Osteoblast (primary cell): Measurements from ENCODE around the gene DLGAP5. TPM values are rescaled to one million over a fixed set of nuclear protein-coding genes. Genes with fewer than 3 reads are reported as not detected.

Experiments used
- DNase-seq: peaks from one replicate; pipeline ENCODE4 v3.0.0; 2011; ENCODE audit warnings: low spot score, mixed read lengths; ENCODE audit not compliant: insufficient read length; ENCODE audit errors: missing footprints
- H2AFZ ChIP-seq: 2 replicates; pipeline ENCODE4 v1.6.0; 2011; ENCODE audit warnings: mild to moderate bottlenecking, low read length
- H3K27ac ChIP-seq: 2 replicates; pipeline ENCODE4 v1.5.1; 2011; ENCODE audit warnings: mild to moderate bottlenecking, low read depth, low read length, moderate library complexity
- H3K27me3 ChIP-seq: 2 replicates; pipeline ENCODE4 v1.6.0; 2012; ENCODE audit warnings: mild to moderate bottlenecking, control low read depth, inconsistent platforms, low read length, moderate library complexity; ENCODE audit not compliant: insufficient read depth
- H3K36me3 ChIP-seq: 2 replicates; pipeline ENCODE4 v1.5.1; 2011; ENCODE audit warnings: mild to moderate bottlenecking, low read length, control low read depth, moderate library complexity; ENCODE audit not compliant: insufficient read depth
- H3K4me1 ChIP-seq: 2 replicates; pipeline ENCODE4 v1.5.1; 2011; ENCODE audit warnings: mild to moderate bottlenecking, low read length, control low read depth, moderate library complexity; ENCODE audit not compliant: insufficient read depth
- H3K4me2 ChIP-seq: 2 replicates; pipeline ENCODE4 v1.6.0; 2011; ENCODE audit warnings: mild to moderate bottlenecking, low read length; ENCODE audit not compliant: insufficient read depth
- H3K4me3 ChIP-seq: fragments of 200-600 bp; sonication (generic); 3 replicates; pipeline ENCODE4 v1.5.1; 2012; ENCODE audit warnings: mild to moderate bottlenecking, low read length, inconsistent platforms; ENCODE audit not compliant: insufficient read depth
- H3K79me2 ChIP-seq: 2 replicates; pipeline ENCODE4 v1.6.0; 2012; ENCODE audit warnings: mild to moderate bottlenecking, low read length, control low read depth, inconsistent platforms; ENCODE audit not compliant: insufficient read depth
- H3K9me3 ChIP-seq: 2 replicates; pipeline ENCODE4 v1.5.1; 2011; ENCODE audit warnings: low read depth, low read length, control low read depth
- H4K20me1 ChIP-seq: 2 replicates; pipeline ENCODE4 v1.6.0; 2012; ENCODE audit warnings: mild to moderate bottlenecking, low read length, control low read depth; ENCODE audit not compliant: insufficient read depth
- CTCF ChIP-seq: IDR thresholded peaks from 2 replicates; pipeline ENCODE4 v1.5.1; 2011; ENCODE audit warnings: mild to moderate bottlenecking, low read depth, low read length, moderate library complexity; ENCODE audit errors: extremely low read depth
- total RNA-seq: library from RNA; depleted of rRNA; stranded (reverse); fragments of >200 nt; gene quantifications from 2 replicates; pipeline ENCODE4 v1.2.3, GENCODE V29; 2012

Gene DLGAP5
- total RNA-seq, 1 donor, result 5.1 TPM

DNA sequence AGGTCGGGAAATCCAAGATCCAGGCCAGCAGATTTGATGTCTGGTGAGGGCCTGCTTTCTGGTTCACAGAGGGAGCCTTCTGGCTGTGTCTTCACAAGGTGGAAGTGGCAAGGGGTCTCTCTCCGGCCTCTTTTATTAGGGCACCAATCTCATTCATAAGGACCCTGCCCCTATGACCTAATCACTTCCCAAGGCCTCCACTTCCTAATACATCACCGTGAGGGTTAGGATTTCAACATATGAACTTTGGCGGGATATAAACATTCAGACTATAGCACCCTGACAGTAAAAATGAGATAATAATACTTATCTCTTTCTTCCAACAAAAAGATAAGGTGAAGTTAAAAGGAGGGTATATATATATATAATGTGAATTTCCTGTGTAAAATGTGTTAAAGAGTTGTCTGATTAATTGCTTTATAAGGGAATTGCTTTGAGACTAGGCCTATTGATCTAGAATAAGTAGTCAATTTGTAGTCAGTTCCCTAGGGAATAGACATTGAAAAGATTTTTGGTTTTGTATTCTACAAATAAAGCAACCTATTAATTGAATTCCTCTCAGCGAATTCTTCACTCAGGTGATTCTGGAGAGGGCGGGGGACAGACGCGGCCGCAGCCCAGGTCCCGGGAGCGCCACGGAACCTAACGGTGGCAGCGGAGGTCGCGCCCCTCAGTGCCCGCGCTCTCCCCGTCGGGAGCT lies 62.8 kb downstream of the DLGAP5 start:
- peaks cover 3% of the 10 kb centered on the region for H3K36me3 ChIP-seq
- H2AFZ ChIP-seq, result no peak overlapping the region
- H3K79me2 ChIP-seq, result peaks cover 38% of the 10 kb centered on the region
- no peak for TF ChIP-seq CTCF
- peaks cover 41% of the 10 kb centered on the region for H3K4me1 ChIP-seq
- H3K4me2 ChIP-seq, result peak overlapping the region; percentile 95
- H3K27ac ChIP-seq, result peak overlapping the region; percentile 84
- H4K20me1 ChIP-seq, result peaks cover 7% of the 10 kb centered on the region
- DNase-seq, result no peak
- H3K27me3 ChIP-seq, result no peaks in the 10 kb centered on the region
- no peaks in the 10 kb centered on the region for H3K9me3 ChIP-seq
- peak overlapping the region; percentile 73 for H3K4me3 ChIP-seq

GRCh38 chr14:55127460-55127951 lies 63.9 kb downstream of the DLGAP5 start:
- Histone ChIP-seq H3K4me3 (no peak overlapping the region), H2AFZ (no peak overlapping the region), H3K27me3 (no peaks in the 10 kb centered on the region), H3K79me2 (peaks cover 28% of the 10 kb centered on the region), H3K4me1 (peaks cover 40% of the 10 kb centered on the region), H4K20me1 (peaks cover 7% of the 10 kb centered on the region), H3K9me3 (no peaks in the 10 kb centered on the region), H3K27ac (peak overlapping the region; percentile 84), H3K36me3 (peaks cover 3% of the 10 kb centered on the region), H3K4me2 (peak overlapping the region; percentile 0)
- peak; percentile 96 for DNase-seq
- TF ChIP-seq CTCF, result no peak

- no peak overlapping the region for H2AFZ ChIP-seq
- peaks cover 3% of the 10 kb centered on the region for H3K36me3 ChIP-seq
- H3K9me3 ChIP-seq, result no peaks in the 10 kb centered on the region
- H3K27me3 ChIP-seq, result no peaks in the 10 kb centered on the region
- H3K27ac ChIP-seq, result peak overlapping the region; percentile 55
- no peak overlapping the region for H3K4me3 ChIP-seq
- TF ChIP-seq CTCF, result no peak
- peaks cover 7% of the 10 kb centered on the region for H4K20me1 ChIP-seq
- H3K79me2 ChIP-seq, result peaks cover 23% of the 10 kb centered on the region
- H3K4me1 ChIP-seq, result peaks cover 44% of the 10 kb centered on the region
- DNase-seq, result no peak
- no peak overlapping the region for H3K4me2 ChIP-seq
These were observed 64.4 kb downstream of the DLGAP5 start for GRCh38 chr14:55126932-55127459.

DNA sequence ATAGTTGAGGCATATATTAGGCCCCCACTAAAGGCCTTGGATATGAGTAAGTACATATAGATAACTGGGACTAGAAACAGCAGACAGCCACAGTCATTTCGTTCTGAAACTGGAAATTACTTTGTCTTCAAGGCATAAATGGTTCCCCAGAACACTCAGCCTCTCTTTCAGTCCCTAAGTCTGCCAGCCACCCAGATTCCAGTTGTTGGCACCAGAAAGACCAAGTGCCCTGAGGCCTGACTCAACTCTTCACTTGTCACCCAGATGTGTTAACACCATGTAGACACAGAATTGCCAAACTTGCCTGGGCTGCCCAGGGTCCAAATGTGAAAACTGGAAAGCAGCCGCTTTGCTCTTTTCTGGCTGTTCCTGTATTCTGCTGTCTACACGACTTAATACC lies 65.4 kb downstream of the DLGAP5 start:
- Histone ChIP-seq H4K20me1 (peaks cover 3% of the 10 kb centered on the region), H2AFZ (no peak overlapping the region), H3K9me3 (no peaks in the 10 kb centered on the region), H3K4me2 (no peak overlapping the region), H3K4me3 (no peak overlapping the region), H3K36me3 (peaks cover 3% of the 10 kb centered on the region), H3K27me3 (no peaks in the 10 kb centered on the region), H3K27ac (no peak overlapping the region), H3K4me1 (peaks cover 39% of the 10 kb centered on the region), H3K79me2 (peaks cover 13% of the 10 kb centered on the region)
- DNase-seq, result no peak
- TF ChIP-seq CTCF, result no peak
